MM.1S (cell line): ENCODE data around the gene NT5DC2.

Source experiments
- DNase-seq: peaks from one replicate; pipeline ENCODE4 v3.0.0-alpha.2; 2015
- H2AFZ ChIP-seq: fragments of 300-600 bp; sonication (generic); 2 replicates; pipeline ENCODE4 v1.6.0; 2016; ENCODE audit warnings: antibody characterized with exemption, low read length
- H3F3A ChIP-seq: fragments of 300-600 bp; sonication (generic); 2 replicates; pipeline ENCODE4 v1.6.1; 2016; ENCODE audit warnings: mild to moderate bottlenecking, antibody characterized with exemption, low read length, moderate library complexity, mixed read lengths; ENCODE audit not compliant: insufficient read depth
- H3K27ac ChIP-seq: fragments of 300-600 bp; sonication (generic); 2 replicates; pipeline ENCODE4 v1.5.1; 2016; ENCODE audit warnings: mild to moderate bottlenecking, low read length
- H3K27me3 ChIP-seq: fragments of 300-600 bp; sonication (generic); replicated peaks from 2 replicates; pipeline ENCODE4 v1.6.0; 2016; ENCODE audit warnings: low read length; ENCODE audit not compliant: insufficient read depth
- H3K36me3 ChIP-seq: fragments of 300-600 bp; sonication (generic); replicated peaks from 2 replicates; pipeline ENCODE4 v1.6.1; 2016; ENCODE audit warnings: mild to moderate bottlenecking, low read length, mixed read lengths; ENCODE audit not compliant: insufficient read depth
- H3K4me1 ChIP-seq: fragments of 300-600 bp; sonication (generic); 2 replicates; pipeline ENCODE4 v1.6.1; 2016; ENCODE audit warnings: low read length, mixed read lengths
- H3K4me2 ChIP-seq: fragments of 300-600 bp; sonication (generic); 2 replicates; pipeline ENCODE4 v1.6.0; 2016; ENCODE audit warnings: low read depth, low read length
- H3K4me3 ChIP-seq: fragments of 300-600 bp; sonication (generic); 2 replicates; pipeline ENCODE4 v1.5.1; 2016; ENCODE audit warnings: low read length, mixed read lengths
- H3K79me2 ChIP-seq: fragments of 300-600 bp; sonication (generic); 2 replicates; pipeline ENCODE4 v1.6.1; 2016; ENCODE audit warnings: mixed run types, low read length, mixed read lengths
- H3K9ac ChIP-seq: fragments of 300-600 bp; sonication (generic); 2 replicates; pipeline ENCODE4 v1.6.1; 2016; ENCODE audit warnings: low read length, mixed read lengths
- H3K9me2 ChIP-seq: fragments of 300-600 bp; sonication (generic); replicated peaks from 2 replicates; pipeline ENCODE4 v1.6.1; 2016; ENCODE audit warnings: mild to moderate bottlenecking, low read length, mixed read lengths; ENCODE audit not compliant: insufficient read depth
- H3K9me3 ChIP-seq: fragments of 300-600 bp; sonication (generic); replicated peaks from 2 replicates; pipeline ENCODE4 v1.6.1; 2016; ENCODE audit warnings: mild to moderate bottlenecking, low read length, mixed read lengths; ENCODE audit not compliant: insufficient read depth
- H4K20me1 ChIP-seq: fragments of 300-600 bp; sonication (generic); 2 replicates; pipeline ENCODE4 v1.6.1; 2016; ENCODE audit warnings: mild to moderate bottlenecking, low read length, moderate library complexity, mixed read lengths; ENCODE audit not compliant: insufficient read depth
- CTCF ChIP-seq: fragments of 300-600 bp; sonication (generic); IDR thresholded peaks from 2 replicates; pipeline ENCODE4 v1.5.1; 2016; ENCODE audit warnings: antibody characterized with exemption, low read length, mixed read lengths
- EZH2 ChIP-seq: fragments of 300-600 bp; sonication (generic); optimal IDR thresholded peaks from 2 replicates; pipeline ENCODE3; 2017; ENCODE audit warnings: low read depth, mild to moderate bottlenecking, antibody characterized with exemption, low read length, mixed read lengths
- EZH2phosphoT487 ChIP-seq: fragments of 300-600 bp; sonication (generic); IDR thresholded peaks from 2 replicates; pipeline ENCODE4 v1.6.1; 2018; ENCODE audit warnings: antibody characterized with exemption, low read length

Gene NT5DC2

GRCh38 chr3:52487050-52487787, 46.4 kb downstream of the NT5DC2 start:
- H3K27me3 ChIP-seq, result no peaks in the 10 kb centered on the region
- no peaks in the 10 kb centered on the region for H3K36me3 ChIP-seq
- no peak overlapping the region for H3K9ac ChIP-seq
- DNase-seq, result no peak
- no peaks in the 10 kb centered on the region for H4K20me1 ChIP-seq
- no peaks in the 10 kb centered on the region for H3K9me3 ChIP-seq
- H3K4me1 ChIP-seq, result no peaks in the 10 kb centered on the region
- no peak overlapping the region for H3K4me2 ChIP-seq
- TF ChIP-seq EZH2 (no peak), CTCF (no peak), EZH2phosphoT487 (no peak)
- H3K9me2 ChIP-seq, result no peaks in the 10 kb centered on the region
- H3K27ac ChIP-seq, result no peak overlapping the region
- no peak overlapping the region for H2AFZ ChIP-seq
- H3K4me3 ChIP-seq, result no peak overlapping the region
- H3F3A ChIP-seq, result no peaks in the 10 kb centered on the region
- no peaks in the 10 kb centered on the region for H3K79me2 ChIP-seq

- no peaks in the 10 kb centered on the region for H3K4me1 ChIP-seq
- H3K27ac ChIP-seq, result no peak overlapping the region
- TF ChIP-seq CTCF (no peak), EZH2phosphoT487 (no peak), EZH2 (no peak)
- H3K9ac ChIP-seq, result no peak overlapping the region
- H3K9me3 ChIP-seq, result no peaks in the 10 kb centered on the region
- no peak overlapping the region for H2AFZ ChIP-seq
- H3K36me3 ChIP-seq, result no peaks in the 10 kb centered on the region
- no peak overlapping the region for H3K4me3 ChIP-seq
- no peaks in the 10 kb centered on the region for H3F3A ChIP-seq
- no peaks in the 10 kb centered on the region for H3K79me2 ChIP-seq
- no peaks in the 10 kb centered on the region for H4K20me1 ChIP-seq
- no peak for DNase-seq
- no peak overlapping the region for H3K4me2 ChIP-seq
- H3K9me2 ChIP-seq, result no peaks in the 10 kb centered on the region
- H3K27me3 ChIP-seq, result no peaks in the 10 kb centered on the region
Measured at GRCh38 chr3:52484680-52485461, 48.8 kb downstream of the NT5DC2 start.

- no peaks in the 10 kb centered on the region for H3K4me1 ChIP-seq
- H3K9me3 ChIP-seq, result no peaks in the 10 kb centered on the region
- TF ChIP-seq EZH2phosphoT487, result no peak
- TF ChIP-seq EZH2, result no peak
- no peak for TF ChIP-seq CTCF
- no peak for DNase-seq
- no peaks in the 10 kb centered on the region for H3K27me3 ChIP-seq
- H3K9ac ChIP-seq, result no peak overlapping the region
- no peaks in the 10 kb centered on the region for H3K79me2 ChIP-seq
- H3K9me2 ChIP-seq, result no peaks in the 10 kb centered on the region
- H3K27ac ChIP-seq, result no peak overlapping the region
- no peak overlapping the region for H3K4me3 ChIP-seq
- no peak overlapping the region for H3K4me2 ChIP-seq
- H3F3A ChIP-seq, result no peaks in the 10 kb centered on the region
- no peaks in the 10 kb centered on the region for H3K36me3 ChIP-seq
- no peaks in the 10 kb centered on the region for H4K20me1 ChIP-seq
- H2AFZ ChIP-seq, result no peak overlapping the region
Measured at GRCh38 chr3:52483577-52484381, 49.9 kb downstream of the NT5DC2 start.
